Activated gamma-delta T cell treated with anti-CD3 and anti-CD28 coated beads, Interleukin-2, amount 50 U/mL, for 16 hours (primary cell): Measurements from ENCODE around the gene FMNL3.
"Not testable (repeated sequence)": the region's sequence is repeated elsewhere in the genome, so short reads cannot be mapped to it uniquely, and the experiment has no call there.

Source experiments
- DNase-seq: peaks from one replicate; pipeline ENCODE4 v3.0.0-alpha.2; 2020; ENCODE audit warnings: low read depth

The FMNL3 gene

DNA sequence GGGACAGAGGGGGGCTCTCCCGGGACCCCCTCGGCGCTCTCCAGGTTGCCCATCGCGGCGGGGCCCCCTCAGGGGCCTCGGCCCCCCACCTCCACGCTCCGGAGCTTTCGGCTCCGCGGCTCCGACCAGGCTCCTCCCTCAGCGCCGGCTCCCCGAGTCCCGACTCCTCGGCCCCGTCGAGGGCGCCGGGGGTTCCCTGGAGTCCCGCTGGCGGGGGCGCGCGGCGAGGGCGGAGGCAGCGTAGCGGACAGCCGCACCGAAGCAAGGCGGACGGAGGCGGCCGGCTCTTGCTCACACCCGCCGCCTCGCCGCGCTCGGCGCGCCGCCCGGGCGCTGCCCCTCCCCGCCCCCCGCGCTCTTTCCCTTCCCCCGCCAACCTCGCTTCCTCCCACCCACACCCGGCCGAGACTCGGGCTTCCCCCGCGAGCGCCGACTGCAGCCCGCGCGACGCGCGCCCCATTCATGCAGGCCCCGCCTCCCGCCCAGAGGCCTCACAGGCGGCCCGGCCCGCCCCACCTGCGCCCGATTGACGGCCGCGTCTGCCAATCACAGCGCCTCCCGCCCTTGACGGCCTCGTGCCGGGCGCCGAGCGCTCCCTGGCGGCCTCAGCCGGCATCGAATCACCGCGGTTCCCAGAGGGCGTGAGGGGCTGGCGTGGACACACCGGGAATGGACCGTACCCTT lies at the start of gene FMNL3:
Gene FMNL3 (minus strand): TSS at position 278 of the 684 bp plus-strand sequence. CDS start 225 bp downstream, at position 53.
- peak; percentile 99 for DNase-seq

GRCh38 chr12:49750996-49751393 lies 43.8 kb upstream of the FMNL3 start:
- DNase-seq, result no peak

DNA sequence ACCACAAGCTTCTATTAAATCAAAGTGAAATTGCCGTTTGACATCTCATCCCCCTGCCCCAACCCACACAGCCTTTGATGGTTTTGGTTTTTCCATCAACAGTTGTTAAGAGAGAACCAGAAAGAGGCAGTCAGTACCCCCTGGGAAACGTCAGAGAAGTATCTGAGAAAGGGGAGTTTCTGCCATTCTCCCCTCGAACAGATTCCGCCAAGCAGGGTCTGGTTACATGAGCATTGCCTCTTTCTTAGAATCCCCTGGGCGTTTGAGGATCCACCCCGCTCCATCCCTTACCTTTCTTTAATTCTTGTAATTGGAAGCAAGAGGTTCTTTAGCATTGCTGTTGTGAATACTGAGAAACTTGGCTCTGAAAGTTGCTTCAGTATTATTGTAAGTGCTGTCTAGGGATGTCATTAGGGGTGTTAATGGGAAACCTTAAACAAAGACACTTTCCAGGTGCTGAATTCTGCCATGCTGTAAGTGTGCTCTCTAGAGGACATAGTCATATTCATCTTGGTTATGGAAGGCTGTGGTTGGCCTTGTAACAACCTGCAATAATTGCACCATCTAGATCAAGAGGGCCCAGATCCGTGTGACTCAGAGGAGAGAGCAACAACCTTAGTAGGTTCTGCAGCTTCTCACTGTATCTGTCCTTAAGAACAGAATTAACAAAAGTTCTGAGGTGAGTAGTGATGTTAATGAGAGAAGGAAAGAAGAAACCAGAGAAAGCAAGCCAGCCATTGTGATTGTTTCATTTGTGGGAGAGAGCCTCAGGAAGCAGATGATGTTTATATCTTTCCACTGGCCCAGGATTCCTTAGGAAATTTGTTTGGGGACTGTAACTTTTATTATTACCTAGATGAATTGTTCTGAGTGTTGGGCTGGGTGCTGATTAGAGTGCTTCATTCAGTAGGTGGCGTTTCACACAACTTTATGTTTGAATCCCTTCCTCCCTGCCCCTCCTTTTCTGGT lies 43.1 kb upstream of the FMNL3 start:
- DNase-seq, result peak; percentile 36

DNA sequence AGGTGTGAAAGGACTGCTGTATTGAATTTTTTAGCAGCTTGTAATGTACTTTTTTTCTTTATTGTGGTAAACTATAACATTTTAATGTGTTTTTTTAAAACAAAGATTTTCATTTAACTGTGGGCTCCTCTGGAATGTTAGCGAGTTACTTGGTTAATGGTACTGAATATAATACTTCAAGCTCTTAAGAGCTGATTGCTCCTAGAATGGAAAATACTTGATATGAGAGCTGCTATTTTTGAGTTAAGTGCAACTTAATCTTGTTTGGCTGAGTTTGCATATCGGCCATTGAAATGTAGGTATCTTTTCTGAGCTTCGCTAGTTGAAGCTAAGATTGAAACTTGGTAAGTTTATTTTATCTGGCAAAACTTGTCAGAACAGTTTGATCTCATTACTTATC lies 41.6 kb upstream of the FMNL3 start:
- no peak for DNase-seq

- no peak for DNase-seq
Observed at GRCh38 chr12:49748306-49748705, 41.1 kb upstream of the FMNL3 start.

- DNase-seq, result no peak
Observed at GRCh38 chr12:49744363-49744885, 37.2 kb upstream of the FMNL3 start.

DNA sequence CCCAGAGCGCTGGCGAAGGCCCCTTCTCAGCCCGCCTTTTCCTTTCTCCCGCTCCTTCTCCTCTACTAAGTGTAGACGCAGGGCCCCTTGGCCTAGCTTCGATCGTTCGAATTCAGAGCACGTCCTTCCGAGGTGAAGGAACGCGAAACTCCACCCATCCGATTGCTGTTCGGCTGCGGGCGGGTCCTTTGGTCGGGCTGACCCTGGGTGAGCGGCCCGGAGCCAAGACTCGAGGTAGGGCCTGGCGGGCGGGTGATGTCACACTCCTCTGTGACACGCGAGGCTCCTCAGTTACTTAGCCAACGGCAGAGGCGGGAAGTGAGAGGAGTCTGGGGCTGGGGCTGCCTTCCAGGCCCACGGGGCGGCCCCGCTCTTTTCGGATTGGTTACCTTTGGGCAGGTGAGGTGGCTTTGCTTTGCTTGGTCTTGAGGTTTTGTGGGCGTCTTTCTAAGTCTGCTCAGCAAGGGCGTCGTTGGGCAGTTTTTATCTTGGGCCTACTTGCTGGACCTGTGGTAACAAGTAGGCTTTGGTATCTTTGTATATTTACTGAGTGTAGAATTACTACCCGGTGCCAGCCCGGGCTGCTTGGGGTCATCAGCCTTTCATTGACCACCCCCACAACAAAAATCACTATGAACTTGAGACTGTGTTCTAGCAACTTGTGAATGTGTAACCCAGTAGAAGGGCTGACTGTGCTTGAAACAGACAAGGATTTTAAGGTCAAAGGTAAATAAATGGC lies 34.8 kb upstream of the FMNL3 start:
- peak; percentile 85 for DNase-seq

GRCh38 chr12:49740930-49741881 lies 34.0 kb upstream of the FMNL3 start, which contains the start of gene TMBIM6:
Gene TMBIM6, plus strand, starts transcription at chr12:49741557. Its CDS starts 10,937 bp downstream, at chr12:49752494.
- DNase-seq, result peak; percentile 98

DNA sequence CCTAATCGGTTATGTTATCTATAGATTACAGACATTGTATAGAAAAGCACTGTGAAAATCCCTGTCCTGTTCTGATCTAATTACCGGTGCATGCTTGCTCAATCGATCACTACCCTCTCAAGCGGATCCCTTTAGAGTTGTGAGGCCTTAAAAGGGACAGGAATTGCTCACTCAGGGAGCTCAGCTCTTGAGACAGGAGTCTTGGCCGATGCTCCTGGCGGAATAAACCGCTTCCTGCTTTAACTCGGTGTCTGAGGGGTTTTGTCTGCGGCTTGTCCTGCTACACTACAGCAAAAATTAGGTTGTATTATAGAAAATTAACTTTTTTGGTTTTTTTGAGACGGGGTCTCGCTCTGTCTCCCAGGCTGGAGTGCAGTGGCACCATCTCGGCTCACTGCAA lies 33.1 kb upstream of the FMNL3 start:
- DNase-seq, result not testable (repeated sequence)

GRCh38 chr12:49738721-49739120 lies 31.5 kb upstream of the FMNL3 start:
- DNase-seq, result not testable (repeated sequence)

- DNase-seq, result not testable (repeated sequence)
Observed at GRCh38 chr12:49734900-49735299, 27.7 kb upstream of the FMNL3 start.

GRCh38 chr12:49733219-49734017 lies 26.2 kb upstream of the FMNL3 start:
- DNase-seq, result no peak

DNA sequence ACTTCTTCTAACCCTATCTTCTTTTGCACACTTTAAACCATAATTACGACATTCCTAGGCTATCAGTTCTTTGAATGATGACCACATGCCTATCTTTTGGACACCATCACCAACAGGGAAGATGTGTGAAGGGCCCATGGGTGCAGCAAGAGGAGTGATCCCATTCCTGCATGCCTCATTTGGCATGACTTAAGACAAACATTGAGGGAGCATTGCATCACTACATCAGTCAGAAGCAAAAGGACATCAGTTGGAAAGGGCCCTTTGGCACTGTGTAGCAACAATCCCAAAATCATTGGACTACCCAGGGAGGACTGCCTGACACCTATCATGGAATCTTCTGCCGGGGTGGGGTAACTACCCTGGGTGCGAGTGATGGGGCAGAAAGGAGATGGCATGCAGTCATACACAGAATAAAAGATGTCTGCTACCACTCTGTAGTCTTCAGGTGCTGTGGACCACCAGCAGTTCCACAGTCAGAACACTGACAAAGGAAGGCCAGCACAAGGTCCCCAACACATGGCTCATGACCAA lies 23.4 kb upstream of the FMNL3 start:
- DNase-seq, result no peak

- DNase-seq, result no peak
Observed at GRCh38 chr12:49730050-49730449, 22.8 kb upstream of the FMNL3 start.

DNA sequence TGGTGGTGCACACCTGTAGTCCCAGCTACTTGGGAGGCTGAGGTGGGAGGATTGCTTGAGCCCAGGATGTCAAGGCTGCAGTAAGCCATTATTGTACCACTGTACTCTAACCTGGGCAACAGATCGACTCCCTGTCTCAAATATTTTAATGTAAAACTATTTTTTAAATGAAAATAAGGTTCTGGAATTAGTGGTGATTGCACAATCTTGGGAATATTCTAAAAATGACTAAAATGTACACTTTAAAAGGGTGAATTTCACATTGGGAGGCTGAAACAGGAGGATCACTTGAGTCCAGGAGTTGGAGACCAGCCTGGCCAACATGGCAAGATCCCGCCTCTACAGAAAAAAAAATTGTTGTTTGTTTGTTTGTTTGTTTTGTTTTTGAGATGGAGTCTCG lies 21.2 kb upstream of the FMNL3 start:
- DNase-seq, result no peak

- DNase-seq, result not testable (repeated sequence)
Observed at GRCh38 chr12:49721355-49721754, 14.2 kb upstream of the FMNL3 start.

- DNase-seq, result no peak
Observed at GRCh38 chr12:49720214-49720613, 13.0 kb upstream of the FMNL3 start.

DNA sequence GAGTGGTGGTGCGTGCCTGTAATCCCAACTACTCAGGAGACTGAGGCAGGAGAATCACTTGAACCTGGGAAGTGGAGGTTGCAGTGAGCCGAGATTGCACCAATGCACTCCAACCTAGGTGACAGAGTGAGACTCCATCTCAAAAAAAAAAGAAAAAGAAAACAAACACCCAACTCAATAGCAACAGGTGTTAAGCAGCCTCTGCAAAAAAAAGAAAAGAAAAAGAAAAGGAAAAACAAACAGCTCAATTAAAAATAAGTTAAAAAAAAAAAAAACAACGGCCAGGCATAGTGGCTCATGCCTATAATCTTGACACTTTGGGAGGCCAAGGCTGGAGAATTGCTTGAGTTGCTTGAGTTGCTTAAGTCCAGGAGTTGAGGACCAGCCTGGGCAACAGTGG lies 10.6 kb upstream of the FMNL3 start:
- not testable (repeated sequence) for DNase-seq

DNA sequence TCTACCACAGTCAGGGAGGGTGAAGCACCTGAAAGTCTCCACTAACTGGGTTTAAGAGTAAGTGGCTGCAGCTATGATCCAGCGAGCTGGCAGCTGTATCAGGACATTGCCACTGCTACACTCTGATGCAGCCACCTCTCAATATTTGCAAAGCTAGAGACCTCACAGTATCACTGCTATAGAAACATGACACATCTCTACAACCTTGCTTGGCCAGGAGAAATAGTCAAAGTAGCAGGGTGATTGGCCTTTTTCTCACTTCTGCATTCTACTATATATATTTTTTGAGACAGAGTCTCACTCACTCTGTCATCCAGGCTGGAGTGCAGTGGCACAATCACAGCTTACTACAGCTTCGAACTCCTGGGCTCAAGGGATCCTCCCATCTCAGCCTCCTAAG lies 9.3 kb upstream of the FMNL3 start:
- no peak for DNase-seq

GRCh38 chr12:49713952-49714351 lies 6.7 kb upstream of the FMNL3 start:
- not testable (repeated sequence) for DNase-seq
